A549 (cell line): Measurements from ENCODE around the gene KIF5A.

Experiments used
- CTCF ChIP-seq: fragments of >200 bp; sonication (Bioruptor Twin); formaldehyde crosslinking; IDR thresholded peaks from 3 replicates; pipeline ENCODE4 v1.5.1; 2016
- HOXB5 ChIP-seq: fragments of 250-450 bp; sonication (Bioruptor Pico); IDR thresholded peaks from 2 replicates; pipeline ENCODE4 v1.5.0; 2020; ENCODE audit warnings: mild to moderate bottlenecking, moderate library complexity
- MAX ChIP-seq: IDR thresholded peaks from 2 replicates; pipeline ENCODE4 v1.6.1; 2012
- POLR2A ChIP-seq: IDR thresholded peaks from 2 replicates; pipeline ENCODE4 v1.6.1; 2012; ENCODE audit warnings: mild to moderate bottlenecking, low read length
- RAD21 ChIP-seq, 2 experiments: fragments of >200 bp in 1 of 2; sonication (Bioruptor Twin) in 1 of 2; formaldehyde crosslinking in 1 of 2; IDR thresholded peaks in 1 of 2; conservative IDR thresholded peaks in 1 of 2; 2 replicates in 1 of 2; 3 replicates in 1 of 2; pipeline ENCODE4 v1.6.1; 2012 to 2018; ENCODE audit warnings: inconsistent platforms in 1 of 2
- SMC3 ChIP-seq: fragments of >200 bp; sonication (Bioruptor Twin); formaldehyde crosslinking; IDR thresholded peaks from 3 replicates; pipeline ENCODE4 v1.6.1; 2018; ENCODE audit warnings: inconsistent platforms

GRCh38 chr12:57582440-57582839 is 32.6 kb downstream of the KIF5A start:
- TF ChIP-seq MAX (no peak), RAD21 (conservative IDR thresholded peaks at IDR 0.05 in 1 of 2, IDR thresholded peaks at IDR 0.05 in 1 of 2) (no peak), SMC3 (no peak), HOXB5 (CRISPR knock-in tag) (no peak), CTCF (no peak), POLR2A (no peak)
